NCI-H1694 treated with DMSO at 0.1 percent for 48 hours (cell line): ENCODE measurements around the gene REEP6.
"Not testable (repeated sequence)": the region's sequence is repeated elsewhere in the genome, so short reads cannot be mapped to it uniquely, and the experiment has no call there.

Experiments
- DNase-seq: peaks from one replicate; lab custom pipeline; 2025; lab: John Stamatoyannopoulos, UW

Gene REEP6

GRCh38 chr19:1507763-1508506 is 17.0 kb downstream of the REEP6 start:
- DNase-seq = peak; percentile 80

GRCh38 chr19:1508507-1508856 is 17.5 kb downstream of the REEP6 start:
- no peak for DNase-seq

- DNase-seq = no peak
Measured at GRCh38 chr19:1509602-1510441, 18.8 kb downstream of the REEP6 start.

- DNase-seq = no peak
Measured at GRCh38 chr19:1510442-1510806, 19.4 kb downstream of the REEP6 start.

- DNase-seq = no peak
Measured at GRCh38 chr19:1510807-1511206, 19.8 kb downstream of the REEP6 start.

- no peak for DNase-seq
Measured at GRCh38 chr19:1511318-1512317, 20.6 kb downstream of the REEP6 start.

GRCh38 chr19:1512671-1513498 is 21.9 kb downstream of the REEP6 start, which contains the start of gene ADAMTSL5:
TSS of gene ADAMTSL5 (minus strand) at chr19:1513019. CDS start at chr19:1510943, 2,076 bp downstream.
- no peak for DNase-seq

- DNase-seq = no peak
Measured at GRCh38 chr19:1513499-1514294, 22.7 kb downstream of the REEP6 start.

GRCh38 chr19:1514295-1514661 is 23.3 kb downstream of the REEP6 start:
- no peak for DNase-seq

GRCh38 chr19:1514986-1515721 is 24.2 kb downstream of the REEP6 start:
- DNase-seq = no peak

- no peak for DNase-seq
Measured at GRCh38 chr19:1516395-1516753, 25.4 kb downstream of the REEP6 start.

- no peak for DNase-seq
Measured at GRCh38 chr19:1518471-1518870, 27.5 kb downstream of the REEP6 start.

GRCh38 chr19:1519802-1520201 is 28.8 kb downstream of the REEP6 start:
- DNase-seq = not testable (repeated sequence)

- no peak for DNase-seq
Measured at GRCh38 chr19:1520203-1520780, 29.3 kb downstream of the REEP6 start.

- DNase-seq = no peak
Measured at GRCh38 chr19:1521636-1522035, 30.7 kb downstream of the REEP6 start.

GRCh38 chr19:1522061-1522460 is 31.1 kb downstream of the REEP6 start:
- DNase-seq = no peak

GRCh38 chr19:1522838-1523237 is 31.9 kb downstream of the REEP6 start:
- no peak for DNase-seq

- no peak for DNase-seq
Measured at GRCh38 chr19:1523412-1524286, 32.7 kb downstream of the REEP6 start, which contains the start of gene PLK5. TSS of gene PLK5 (plus strand) at chr19:1524077. CDS start at chr19:1526997, 2,920 bp downstream.
